ENCODE measurements around the gene SHQ1. TPM values are rescaled to one million over a fixed set of nuclear protein-coding genes. Genes with fewer than 3 reads are reported as not detected.

The SHQ1 gene
- total and polyA plus RNA-seq, 2 of the 4 experiments (the other 2 are of a cell fraction) = 10.4 to 19.4 TPM

DNA sequence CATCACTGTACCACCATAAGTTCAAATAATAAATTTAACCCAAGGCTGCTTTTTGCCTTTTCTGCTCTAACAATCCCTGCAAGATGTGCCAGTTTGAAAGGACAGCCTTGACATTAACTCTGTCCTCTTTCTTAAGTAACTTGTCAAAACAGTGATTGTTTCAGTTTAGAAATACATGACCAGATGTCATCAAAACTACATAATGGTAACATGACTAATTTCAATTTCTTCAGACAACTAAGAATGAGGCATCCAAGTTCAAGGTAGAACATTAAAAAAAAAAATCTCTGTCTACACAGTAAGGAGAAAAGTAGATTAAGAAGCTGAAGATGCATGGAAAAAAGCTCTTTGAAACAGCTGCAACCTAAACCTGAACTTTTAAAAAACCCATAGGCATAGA lies 47.4 kb downstream of the SHQ1 start:
- Histone ChIP-seq H3K79me1 (ENCODE audit: low read depth in 1 of 2, low read length in 2 of 2) (no peaks in the 10 kb centered on the region), H2BK120ac (ENCODE audit: low read depth, low read length) (no peak overlapping the region), H3K4me3 (ENCODE audit: insufficient read depth, low read depth, low read length) (no peak overlapping the region), H3K18ac (ENCODE audit: low read depth, low read length) (no peak overlapping the region), H3K9ac (ENCODE audit: low read depth, low read length) (no peak overlapping the region), H3K4ac (ENCODE audit: low read depth, low read length) (no peak overlapping the region), H3K23ac (ENCODE audit: low read depth, low read length) (no peak overlapping the region), H2AFZ (replicated peaks; ENCODE audit: low read length, poor library complexity) (no peak overlapping the region), H3K36me3 (ENCODE audit: control insufficient read depth, insufficient read depth, low read length) (no peaks in the 10 kb centered on the region), H3K56ac (ENCODE audit: extremely low read depth, insufficient read depth, low read length) (no peak overlapping the region), H4K91ac (ENCODE audit: insufficient read depth, low read depth, low read length) (no peak overlapping the region), H3K9me1 (ENCODE audit: insufficient read depth, low read length) (no peaks in the 10 kb centered on the region), H2BK15ac (ENCODE audit: low read depth, low read length) (no peak overlapping the region), H2BK5ac (ENCODE audit: low read depth, low read length, poor library complexity, severe bottlenecking) (no peak overlapping the region), H4K5ac (ENCODE audit: low read depth, low read length) (no peak overlapping the region), H2BK20ac (ENCODE audit: low read depth, low read length) (no peak overlapping the region), H3K4me1 (ENCODE audit: control insufficient read depth, insufficient read depth, low read length) (no peaks in the 10 kb centered on the region), H3K27me3 (ENCODE audit: control insufficient read depth, insufficient read depth, low read length) (no peaks in the 10 kb centered on the region), H3K4me2 (ENCODE audit: low read depth, low read length) (no peak overlapping the region), H2AK9ac (replicated peaks; ENCODE audit: low read depth, low read length, poor library complexity) (no peak overlapping the region), H3K14ac (replicated peaks; ENCODE audit: low read depth, low read length) (no peak overlapping the region), H2AK5ac (ENCODE audit: low read depth, low read length) (no peak overlapping the region), H3K27ac (ENCODE audit: insufficient read depth, low read length) (no peak overlapping the region), H3K9me3 (ENCODE audit: control insufficient read depth, insufficient read depth, low read length) (no peaks in the 10 kb centered on the region), H4K20me1 (ENCODE audit: insufficient read depth, low read length) (no peaks in the 10 kb centered on the region), H4K8ac (ENCODE audit: low read depth in 2 of 2, low read length in 2 of 2) (no peak overlapping the region)
- dilution Hi-C loops (cut with HindIII; ENCODE audit: low sequenced_read_pairs, unreplicated experiment) = no loop called here
- ATAC-seq (ENCODE audit: low read depth) = no peak
- BruUV-seq (replicated peaks) = no TSS peak
- no peak for DNase-seq
- in situ Hi-C loops (cut with MboI; ENCODE audit: low sequenced_read_pairs) = no loop called here
- ChIA-PET POLR2A (ENCODE audit: unreplicated experiment) (no interaction called here), CTCF (interaction anchor here (0.6 to 1.1 kb wide), 2 partner anchors 62 to 255 kb away, joined by 3 read pairs; no protein-coding TSS in a partner anchor)
- TF ChIP-seq RCOR1 (IDR thresholded peaks at IDR 0.05; ENCODE audit: insufficient replicate concordance, low read length) (no peak), CHD1 (IDR thresholded peaks at IDR 0.05; ENCODE audit: low read depth, low read length) (no peak), SMC3 (IDR thresholded peaks at IDR 0.05; ENCODE audit: low read depth, low read length) (no peak), MXI1 (IDR thresholded peaks at IDR 0.05; ENCODE audit: borderline replicate concordance, low read depth, low read length) (no peak), FOS (IDR thresholded peaks at IDR 0.05; ENCODE audit: low read depth, low read length) (no peak), MAZ (IDR thresholded peaks at IDR 0.05; ENCODE audit: borderline replicate concordance, low read depth, low read length) (no peak), POLR2A (IDR thresholded peaks at IDR 0.05; ENCODE audit: low read depth, low read length) (no peak), NFE2L2 (IDR thresholded peaks at IDR 0.05; ENCODE audit: low read depth, low read length) (no peak), BHLHE40 (IDR thresholded peaks at IDR 0.05; ENCODE audit: low read depth, low read length) (no peak), CEBPB (IDR thresholded peaks at IDR 0.05; ENCODE audit: low read depth, low read length) (no peak), RAD21 (IDR thresholded peaks at IDR 0.05; ENCODE audit: low read length) (no peak), RFX5 (IDR thresholded peaks at IDR 0.05; ENCODE audit: low read depth, low read length) (no peak), MAFK (IDR thresholded peaks at IDR 0.05; ENCODE audit: low read depth, low read length) (no peak)
- TF ChIP-seq, protein P1, sequence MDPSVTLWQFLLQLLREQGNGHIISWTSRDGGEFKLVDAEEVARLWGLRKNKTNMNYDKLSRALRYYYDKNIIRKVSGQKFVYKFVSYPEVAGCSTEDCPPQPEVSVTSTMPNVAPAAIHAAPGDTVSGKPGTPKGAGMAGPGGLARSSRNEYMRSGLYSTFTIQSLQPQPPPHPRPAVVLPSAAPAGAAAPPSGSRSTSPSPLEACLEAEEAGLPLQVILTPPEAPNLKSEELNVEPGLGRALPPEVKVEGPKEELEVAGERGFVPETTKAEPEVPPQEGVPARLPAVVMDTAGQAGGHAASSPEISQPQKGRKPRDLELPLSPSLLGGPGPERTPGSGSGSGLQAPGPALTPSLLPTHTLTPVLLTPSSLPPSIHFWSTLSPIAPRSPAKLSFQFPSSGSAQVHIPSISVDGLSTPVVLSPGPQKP (IDR thresholded peaks at IDR 0.05; ENCODE audit: borderline replicate concordance, low read depth, low read length) = no peak
- TF ChIP-seq, protein P2, sequence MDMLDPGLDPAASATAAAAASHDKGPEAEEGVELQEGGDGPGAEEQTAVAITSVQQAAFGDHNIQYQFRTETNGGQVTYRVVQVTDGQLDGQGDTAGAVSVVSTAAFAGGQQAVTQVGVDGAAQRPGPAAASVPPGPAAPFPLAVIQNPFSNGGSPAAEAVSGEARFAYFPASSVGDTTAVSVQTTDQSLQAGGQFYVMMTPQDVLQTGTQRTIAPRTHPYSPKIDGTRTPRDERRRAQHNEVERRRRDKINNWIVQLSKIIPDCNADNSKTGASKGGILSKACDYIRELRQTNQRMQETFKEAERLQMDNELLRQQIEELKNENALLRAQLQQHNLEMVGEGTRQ (IDR thresholded peaks at IDR 0.05; ENCODE audit: low read depth, low read length) = no peak
- intact Hi-C loops (cut with micrococcal nuclease) = no loop called here
